ACC112 (cell line): ENCODE results near the gene SBSN.
"Not testable (repeated sequence)": the region's sequence is repeated elsewhere in the genome, so short reads cannot be mapped to it uniquely, and the experiment has no call there.

Experiments used
- H2AFZ ChIP-seq: fragments of 200-600 bp; sonication (generic); one replicate; pipeline ENCODE4 v1.6.0; 2017; ENCODE audit warnings: antibody characterized with exemption, low read length; ENCODE audit not compliant: unreplicated experiment
- H3K27ac ChIP-seq: fragments of 200-600 bp; sonication (generic); 2 replicates; pipeline ENCODE4 v1.5.1; 2014; ENCODE audit warnings: low read depth, mild to moderate bottlenecking, antibody characterized with exemption, low read length, moderate library complexity
- H3K27me3 ChIP-seq: fragments of 200-600 bp; sonication (generic); 2 replicates; pipeline ENCODE4 v1.6.1; 2014; ENCODE audit warnings: mild to moderate bottlenecking, antibody characterized with exemption, low read length, moderate library complexity, mixed read lengths; ENCODE audit not compliant: insufficient read depth
- H3K36me3 ChIP-seq: fragments of 200-600 bp; sonication (generic); 2 replicates; pipeline ENCODE4 v1.6.1; 2016; ENCODE audit warnings: mild to moderate bottlenecking, antibody characterized with exemption, low read length, moderate library complexity, mixed read lengths; ENCODE audit not compliant: insufficient read depth
- H3K4me1 ChIP-seq: fragments of 200-600 bp; sonication (generic); one replicate; pipeline ENCODE4 v1.6.1; 2016; ENCODE audit warnings: low read length, mixed read lengths; ENCODE audit not compliant: insufficient read depth, unreplicated experiment, control insufficient read depth
- H3K4me3 ChIP-seq: fragments of 200-600 bp; sonication (generic); 2 replicates; pipeline ENCODE4 v1.5.1; 2014; ENCODE audit warnings: mild to moderate bottlenecking, low read depth, low read length
- H3K79me2 ChIP-seq: fragments of 200-600 bp; sonication (generic); one replicate; pipeline ENCODE4 v1.6.0; 2016; ENCODE audit warnings: low read length; ENCODE audit not compliant: control insufficient read depth, unreplicated experiment, insufficient read depth

The SBSN gene

GRCh38 chr19:35487656-35488182 is 40.4 kb downstream of the SBSN start:
- H3K27me3 ChIP-seq: peaks cover 45% of the 10 kb centered on the region
- H3K36me3 ChIP-seq: no peaks in the 10 kb centered on the region
- H3K79me2 ChIP-seq: no peaks in the 10 kb centered on the region
- H3K4me1 ChIP-seq: no peaks in the 10 kb centered on the region
- H3K27ac ChIP-seq: no peak overlapping the region
- H2AFZ ChIP-seq: no peak overlapping the region
- no peak overlapping the region for H3K4me3 ChIP-seq

- H2AFZ ChIP-seq: no peak overlapping the region
- peaks cover 40% of the 10 kb centered on the region for H3K27me3 ChIP-seq
- H3K36me3 ChIP-seq: no peaks in the 10 kb centered on the region
- H3K27ac ChIP-seq: no peak overlapping the region
- no peak overlapping the region for H3K4me3 ChIP-seq
- H3K79me2 ChIP-seq: no peaks in the 10 kb centered on the region
- H3K4me1 ChIP-seq: no peaks in the 10 kb centered on the region
These were observed 41.8 kb downstream of the SBSN start for GRCh38 chr19:35486268-35486708.

- H3K27me3 ChIP-seq: peaks cover 30% of the 10 kb centered on the region
- H3K4me1 ChIP-seq: no peaks in the 10 kb centered on the region
- H3K79me2 ChIP-seq: no peaks in the 10 kb centered on the region
- H2AFZ ChIP-seq: no peak overlapping the region
- no peak overlapping the region for H3K27ac ChIP-seq
- no peaks in the 10 kb centered on the region for H3K36me3 ChIP-seq
- H3K4me3 ChIP-seq: no peak overlapping the region
These were observed 43.7 kb downstream of the SBSN start for GRCh38 chr19:35484252-35485036.

- Histone ChIP-seq H3K79me2 (no peaks in the 10 kb centered on the region), H3K4me1 (no peaks in the 10 kb centered on the region), H3K27ac (no peak overlapping the region), H3K4me3 (no peak overlapping the region), H3K27me3 (peaks cover 22% of the 10 kb centered on the region), H2AFZ (no peak overlapping the region), H3K36me3 (no peaks in the 10 kb centered on the region)
These were observed 45.0 kb downstream of the SBSN start for GRCh38 chr19:35483089-35483488.

- H3K27ac ChIP-seq: no peak overlapping the region
- H3K79me2 ChIP-seq: no peaks in the 10 kb centered on the region
- H2AFZ ChIP-seq: no peak overlapping the region
- no peak overlapping the region for H3K4me3 ChIP-seq
- H3K36me3 ChIP-seq: no peaks in the 10 kb centered on the region
- no peaks in the 10 kb centered on the region for H3K4me1 ChIP-seq
- H3K27me3 ChIP-seq: no peaks in the 10 kb centered on the region
These were observed 49.1 kb downstream of the SBSN start for GRCh38 chr19:35478794-35479677.

- no peaks in the 10 kb centered on the region for H3K36me3 ChIP-seq
- no peak overlapping the region for H2AFZ ChIP-seq
These were observed 52.0 kb downstream of the SBSN start for GRCh38 chr19:35476149-35476548.

GRCh38 chr19:35474594-35474993 is 53.5 kb downstream of the SBSN start:
- not testable (repeated sequence) for H3K4me1 ChIP-seq, H2AFZ ChIP-seq, H3K36me3 ChIP-seq, H3K27ac ChIP-seq, H3K27me3 ChIP-seq, H3K79me2 ChIP-seq, H3K4me3 ChIP-seq

More at GRCh38 chr19:35476149-35476548, 52.0 kb downstream of the SBSN start:
- H3K4me3 ChIP-seq: no peak overlapping the region
- no peaks in the 10 kb centered on the region for H3K79me2 ChIP-seq
- no peaks in the 10 kb centered on the region for H3K4me1 ChIP-seq
- no peak overlapping the region for H3K27ac ChIP-seq
- no peaks in the 10 kb centered on the region for H3K27me3 ChIP-seq

- H3K4me3 ChIP-seq: no peak overlapping the region
- no peaks in the 10 kb centered on the region for H3K36me3 ChIP-seq
- H3K79me2 ChIP-seq: no peaks in the 10 kb centered on the region
- no peak overlapping the region for H3K27ac ChIP-seq
- no peaks in the 10 kb centered on the region for H3K27me3 ChIP-seq
- no peak overlapping the region for H2AFZ ChIP-seq
- no peaks in the 10 kb centered on the region for H3K4me1 ChIP-seq
These were observed 54.0 kb downstream of the SBSN start for GRCh38 chr19:35474104-35474503.
